ENCODE data around the gene PDHA1.

The PDHA1 gene

GRCh38 chrX:19343535-19344408 lies at the start of gene PDHA1:
PDHA1 (plus strand) TSS chrX:19343927; CDS start chrX:19344038, 111 bp downstream.
- DNase-seq: peak; percentile 83 to 94

DNA sequence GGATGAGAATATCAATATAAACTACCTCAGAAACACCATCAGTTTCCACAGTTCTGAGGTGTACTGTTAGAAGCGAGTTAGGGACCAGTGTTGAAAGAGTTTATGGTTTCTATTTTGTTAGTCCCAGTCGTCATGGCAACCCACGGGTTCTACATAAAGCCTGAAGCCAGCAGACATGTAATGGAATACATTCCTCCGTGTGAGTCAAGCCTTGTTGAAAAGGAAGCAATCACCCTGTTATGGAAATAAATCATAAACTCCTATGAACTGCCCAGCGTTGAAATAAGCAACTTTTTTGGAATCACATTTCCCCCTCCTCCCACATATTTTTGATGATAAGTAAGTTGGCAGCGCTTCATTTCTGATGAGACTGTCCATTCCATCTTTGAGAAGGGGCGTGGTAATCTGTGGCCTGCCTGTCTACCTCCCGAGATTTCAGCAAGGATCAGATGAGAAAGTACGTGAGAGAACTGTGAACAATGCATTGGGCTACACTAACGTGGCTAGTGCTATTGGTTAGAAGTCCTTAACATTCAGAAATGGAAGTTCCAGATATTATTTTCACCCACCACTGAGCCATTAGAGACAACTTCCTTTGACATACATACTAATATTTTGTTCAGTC lies 40.4 kb upstream of the PDHA1 start:
- no peak for DNase-seq

- DNase-seq: no peak
These were observed 17.2 kb upstream of the PDHA1 start for GRCh38 chrX:19326567-19326966.

GRCh38 chrX:19331831-19332230 lies 11.9 kb upstream of the PDHA1 start:
- DNase-seq: no peak

GRCh38 chrX:19332983-19333382 lies 10.7 kb upstream of the PDHA1 start:
- DNase-seq: no peak

DNA sequence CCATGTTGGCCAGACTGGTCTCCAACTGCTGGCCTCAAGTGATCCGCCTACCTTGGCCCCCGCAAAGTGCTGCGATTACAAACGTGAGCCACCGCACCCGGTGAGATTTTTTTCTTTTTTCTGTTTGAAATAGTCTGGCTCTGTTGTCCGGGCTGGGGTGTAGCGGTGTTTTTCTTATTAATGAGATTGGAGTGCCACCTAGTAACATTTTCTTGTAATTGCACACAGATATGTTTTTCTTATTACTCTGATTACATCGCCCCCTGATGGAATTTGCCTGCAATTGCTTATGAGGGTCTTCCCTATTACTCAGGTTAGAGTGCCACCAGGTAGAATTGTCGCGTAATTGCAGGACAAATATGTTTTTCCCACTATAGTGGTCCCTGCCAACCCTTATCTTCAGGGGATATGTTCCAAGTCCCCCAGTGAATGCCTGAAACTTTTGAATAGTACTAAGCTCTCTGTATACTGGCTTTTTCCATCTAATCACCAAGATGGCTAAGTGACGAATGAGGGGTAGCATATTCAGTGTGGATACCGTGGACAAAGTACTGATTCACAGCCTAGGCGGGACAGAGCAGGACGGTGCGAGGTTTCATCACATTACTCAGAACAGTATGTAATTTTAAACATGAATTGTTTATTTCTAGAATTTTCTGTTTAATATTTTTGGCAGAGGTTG lies 8.6 kb upstream of the PDHA1 start:
- no peak for DNase-seq

DNA sequence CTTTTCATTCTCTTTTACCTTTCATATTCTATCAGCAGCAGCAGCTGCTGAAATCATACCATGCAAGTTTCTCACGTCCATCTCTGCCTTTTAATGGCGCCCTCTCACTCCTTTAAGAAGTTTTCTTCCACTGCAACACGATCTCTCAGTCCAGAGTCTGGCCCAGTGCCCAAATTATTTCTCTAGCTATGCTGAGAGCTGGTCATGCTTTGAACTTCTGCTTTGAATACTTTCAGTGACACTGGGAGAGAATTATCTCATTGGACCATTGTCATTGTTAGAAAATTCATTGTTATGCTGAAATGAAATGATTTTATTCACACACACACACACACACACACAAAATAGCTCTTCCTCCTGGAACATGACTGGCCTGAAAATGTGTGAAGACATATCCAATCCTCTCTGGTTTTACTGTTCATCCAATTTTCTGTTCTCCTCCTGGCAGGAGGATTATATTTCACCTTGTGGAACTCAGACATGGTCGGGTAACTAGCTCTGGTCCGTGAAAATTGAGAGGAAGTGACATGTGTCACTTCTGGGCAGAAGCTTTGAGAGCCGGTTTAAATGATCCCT lies 1.3 kb upstream of the PDHA1 start:
- DNase-seq: no peak

- no peak for DNase-seq
These were observed 617 bp upstream of the PDHA1 start for GRCh38 chrX:19343085-19343534.

DNA sequence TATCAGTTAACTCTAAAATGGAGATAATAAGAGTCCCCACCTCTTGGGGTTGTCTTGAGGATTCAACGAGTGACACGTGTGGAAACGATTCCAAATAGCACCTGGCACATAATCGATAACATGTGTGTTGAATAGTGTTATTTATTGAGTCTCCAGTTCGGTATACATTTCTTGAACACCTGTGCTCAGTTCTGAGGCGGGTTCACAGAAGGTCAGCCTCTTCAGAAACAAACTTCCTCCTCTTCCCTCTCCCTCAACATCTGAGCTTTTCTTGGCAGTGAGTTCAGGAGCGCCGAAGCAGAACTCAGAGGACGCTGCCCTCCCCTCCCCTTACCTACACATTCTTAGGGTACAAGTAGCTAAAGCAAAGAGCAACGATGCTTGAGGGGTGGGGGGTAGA lies 934 bp downstream of the PDHA1 start:
- DNase-seq: no peak

- DNase-seq: no peak
These were observed 4.2 kb downstream of the PDHA1 start for GRCh38 chrX:19347916-19348315.

DNA sequence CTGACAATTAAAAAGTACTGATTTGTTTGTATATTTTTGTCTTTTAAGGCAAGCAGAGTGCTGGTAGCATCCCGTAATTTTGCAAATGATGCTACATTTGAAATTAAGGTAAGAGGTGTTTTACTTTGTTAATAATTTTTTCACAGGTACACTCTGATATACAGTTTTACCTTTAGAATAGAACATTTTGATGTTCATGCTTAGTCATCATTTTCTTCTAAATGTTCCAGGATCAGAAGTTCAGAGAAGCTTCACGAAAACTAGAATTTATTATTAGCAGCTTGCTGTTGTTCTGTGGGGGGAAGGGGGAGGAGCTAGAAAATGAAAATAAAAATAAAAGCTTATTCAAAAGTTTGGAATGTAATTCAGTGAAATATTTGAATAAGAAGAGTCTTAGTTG lies 5.5 kb downstream of the PDHA1 start:
- DNase-seq: no peak

DNA sequence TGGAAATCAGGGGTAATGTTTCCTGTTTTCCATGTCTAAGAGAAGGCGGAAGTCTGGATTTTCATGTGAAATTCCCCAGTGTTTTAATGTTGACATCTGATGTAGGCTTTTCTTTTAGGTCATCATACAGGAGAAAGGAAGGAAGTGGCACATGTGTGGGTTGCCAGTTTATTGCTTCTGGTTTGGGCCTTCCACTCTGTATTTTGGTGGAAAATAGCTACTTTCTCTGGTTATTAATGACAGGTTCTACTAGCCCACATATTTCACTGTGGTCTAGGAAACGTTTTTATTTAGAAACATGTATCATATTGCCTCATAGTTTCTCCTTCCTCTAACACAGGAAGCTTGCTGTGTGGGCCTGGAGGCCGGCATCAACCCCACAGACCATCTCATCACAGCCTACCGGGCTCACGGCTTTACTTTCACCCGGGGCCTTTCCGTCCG lies 7.2 kb downstream of the PDHA1 start:
- no peak for DNase-seq

DNA sequence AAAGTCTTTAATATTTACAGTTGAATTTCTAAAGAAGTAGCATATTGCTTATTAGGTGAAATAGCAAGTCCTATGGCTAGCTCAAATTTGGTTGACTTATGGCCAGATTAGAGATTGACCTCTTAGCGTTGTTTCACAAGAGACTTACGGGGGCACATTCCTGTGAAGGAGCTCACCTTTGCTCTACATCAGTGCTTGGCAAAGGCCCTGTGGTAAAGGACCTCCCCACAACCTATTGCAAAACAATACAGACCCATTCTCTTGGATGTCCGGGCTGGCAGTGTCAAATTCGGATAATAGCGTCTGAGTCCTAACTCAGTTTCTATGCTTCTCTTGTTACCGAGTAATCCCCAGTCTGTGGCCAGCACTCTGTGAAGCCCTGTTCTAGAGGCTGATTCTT lies 10.9 kb downstream of the PDHA1 start:
- DNase-seq: no peak

GRCh38 chrX:19358521-19358920 lies 14.8 kb downstream of the PDHA1 start:
- DNase-seq: no peak

- no peak for DNase-seq
These were observed 17.2 kb downstream of the PDHA1 start for GRCh38 chrX:19360903-19361302.

DNA sequence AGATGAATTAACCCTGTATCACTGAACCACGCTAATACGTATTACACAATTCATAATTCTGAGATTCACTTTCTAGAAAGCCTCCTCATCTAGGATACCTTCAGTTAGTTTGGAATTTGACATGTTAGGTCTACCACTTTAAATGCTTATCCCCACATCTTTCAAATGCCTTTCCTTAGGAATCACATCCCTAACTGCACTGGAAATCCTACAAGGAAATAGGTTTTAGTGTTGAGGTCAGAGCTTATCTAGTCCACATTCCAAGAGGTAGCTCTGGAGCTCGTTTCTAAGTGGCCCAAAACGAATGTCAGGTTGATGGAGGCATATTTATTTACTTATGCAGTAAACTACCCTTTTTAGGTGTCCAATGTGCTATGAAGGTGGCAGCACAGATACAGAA lies 18.0 kb downstream of the PDHA1 start:
- DNase-seq: no peak

- DNase-seq: no peak
These were observed 24.8 kb downstream of the PDHA1 start for GRCh38 chrX:19368576-19368975.

DNA sequence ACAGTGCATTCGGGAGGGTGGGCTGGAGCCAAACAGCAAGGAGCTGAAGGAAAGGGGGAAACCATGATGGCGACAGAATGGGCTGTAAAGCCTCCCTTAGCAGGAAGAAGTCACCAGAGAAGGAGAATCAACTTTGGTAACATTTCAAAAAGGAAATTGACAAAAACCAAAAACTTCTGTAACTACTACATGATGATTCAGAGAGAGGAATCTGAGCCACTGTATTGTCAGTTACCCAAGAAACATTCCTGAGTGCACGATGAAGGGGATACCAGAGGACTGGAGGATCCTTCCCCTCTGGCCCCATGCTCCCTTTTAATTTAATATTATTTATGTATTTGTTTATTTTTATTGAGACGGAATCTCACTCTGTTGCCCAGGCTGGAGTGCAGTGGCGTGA lies 26.3 kb downstream of the PDHA1 start:
- no peak for DNase-seq

DNA sequence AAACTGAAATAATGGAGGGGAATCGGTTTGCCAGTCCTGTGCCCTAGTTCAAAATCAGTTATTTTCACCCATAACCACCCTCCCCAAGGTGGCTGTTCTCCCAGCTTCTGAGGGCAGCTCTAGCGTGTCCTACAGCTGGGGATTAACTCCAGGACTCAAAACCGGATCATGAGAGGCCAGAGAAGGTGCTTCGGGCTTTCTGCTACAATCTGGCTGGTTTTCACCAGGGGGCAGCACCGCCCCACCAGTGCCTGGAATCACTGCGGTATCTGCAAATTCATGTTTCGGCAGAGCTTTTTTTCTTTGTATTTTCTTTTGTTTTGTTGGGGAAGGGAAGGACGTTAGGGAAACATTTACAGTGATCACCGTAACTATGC lies 28.4 kb downstream of the PDHA1 start:
- DNase-seq: no peak

DNA sequence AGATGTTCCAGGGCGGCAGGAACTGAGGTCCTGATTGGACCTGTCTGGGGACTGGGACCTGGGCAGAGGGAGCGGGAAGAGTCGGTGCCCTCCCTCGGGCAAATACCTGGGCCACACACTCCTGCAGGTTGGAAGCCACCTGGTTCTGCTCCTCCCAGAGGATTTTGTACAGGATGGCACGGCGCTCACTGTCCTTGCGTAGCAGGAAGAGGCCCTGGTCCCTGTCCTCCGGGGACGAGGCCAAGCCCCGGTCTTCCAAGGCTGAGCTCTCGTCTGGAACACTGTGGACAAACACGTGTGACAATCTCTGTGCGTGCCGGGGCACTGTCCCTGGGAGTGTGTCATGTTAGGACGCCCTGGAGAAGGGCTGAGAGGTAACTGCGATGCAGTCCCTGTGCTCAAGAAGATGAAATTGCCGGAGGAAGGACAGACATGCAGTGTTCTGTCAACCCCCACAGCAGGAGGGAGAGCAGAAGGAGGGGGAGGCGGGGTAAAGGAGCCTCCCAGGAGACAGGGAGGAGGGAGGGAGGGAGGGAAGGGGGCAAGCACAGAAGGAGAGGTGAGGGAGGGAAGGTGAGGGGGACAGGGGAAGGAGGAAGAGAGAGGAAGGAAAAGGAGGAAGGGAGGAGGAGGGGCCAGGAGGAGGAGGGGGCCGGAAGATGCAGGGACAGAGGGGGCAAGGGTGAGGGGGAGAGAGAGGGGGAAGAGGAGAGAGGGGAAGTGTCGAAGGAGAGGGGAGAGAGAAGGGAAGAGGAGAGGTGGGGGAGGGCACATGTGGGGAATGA lies 29.0 kb downstream of the PDHA1 start:
- DNase-seq: no peak

DNA sequence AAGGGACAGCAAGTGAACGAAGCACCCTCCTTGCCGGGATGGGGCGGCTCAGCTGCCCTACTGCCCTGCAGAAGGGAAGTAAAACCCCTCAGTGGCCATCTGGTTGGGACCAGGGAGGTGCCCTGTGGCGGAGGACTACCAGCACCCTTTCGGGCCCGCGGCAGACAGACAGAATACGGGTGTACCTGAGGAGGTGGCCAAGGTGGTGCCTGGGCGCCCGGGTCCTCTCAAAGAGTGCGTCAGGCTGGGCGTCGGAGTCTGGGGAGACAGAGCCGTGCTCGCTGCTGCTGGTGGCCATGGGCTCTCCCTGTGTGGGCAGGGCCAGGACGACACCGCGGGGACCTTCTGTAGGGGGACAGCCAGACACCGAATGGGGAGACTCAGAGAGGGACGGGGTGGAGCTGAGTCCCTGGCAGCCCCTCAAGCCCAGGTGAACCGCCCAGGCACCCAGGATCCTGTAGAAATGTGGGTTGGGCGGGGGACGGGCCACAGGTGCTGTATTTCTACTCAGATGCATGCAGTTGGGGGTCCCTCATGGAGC lies 29.7 kb downstream of the PDHA1 start:
- DNase-seq: no peak

DNA sequence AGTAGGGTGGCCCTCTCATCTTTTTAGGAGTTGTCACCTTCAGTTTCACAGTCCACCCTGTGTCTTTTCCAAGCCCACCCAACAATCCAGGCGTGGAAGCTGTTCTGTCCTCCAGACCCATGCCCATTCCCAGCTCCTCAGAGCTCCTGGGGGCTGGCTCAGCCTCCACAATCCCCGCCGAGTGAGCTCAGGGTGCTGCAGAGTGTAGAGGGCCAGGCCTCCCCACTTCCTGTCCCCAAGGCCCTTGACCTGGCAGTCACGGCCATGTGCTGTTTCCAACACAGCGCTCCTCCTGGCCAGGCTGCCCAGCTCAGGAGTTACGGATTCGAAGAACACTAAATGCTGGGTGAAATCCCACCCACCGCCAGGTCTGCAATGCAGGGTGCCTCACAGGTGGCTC lies 31.8 kb downstream of the PDHA1 start:
- no peak for DNase-seq
